ENCODE results near the gene RET.

RET gene

DNA sequence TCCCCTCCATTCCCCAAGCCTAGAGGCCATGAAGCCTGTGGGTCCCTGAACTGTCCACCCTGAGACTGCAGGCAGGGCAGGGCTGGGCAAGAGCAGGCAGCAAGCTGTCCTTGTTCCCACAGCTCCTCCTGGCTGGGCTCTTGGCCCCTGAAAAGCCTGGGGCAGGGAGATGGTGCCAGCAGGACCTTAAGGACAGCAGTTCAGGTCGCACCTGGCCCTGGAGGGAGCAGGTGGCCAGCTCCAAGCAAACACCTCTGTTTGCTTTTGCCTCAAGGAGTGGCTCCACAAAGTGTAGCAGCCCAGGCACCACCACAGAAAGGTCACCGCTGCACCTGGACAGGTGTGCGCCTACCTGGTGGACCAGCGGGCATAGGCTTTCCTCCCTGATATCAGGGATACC is 5.2 kb downstream of the RET start:
- TF ChIP-seq, protein P1, sequence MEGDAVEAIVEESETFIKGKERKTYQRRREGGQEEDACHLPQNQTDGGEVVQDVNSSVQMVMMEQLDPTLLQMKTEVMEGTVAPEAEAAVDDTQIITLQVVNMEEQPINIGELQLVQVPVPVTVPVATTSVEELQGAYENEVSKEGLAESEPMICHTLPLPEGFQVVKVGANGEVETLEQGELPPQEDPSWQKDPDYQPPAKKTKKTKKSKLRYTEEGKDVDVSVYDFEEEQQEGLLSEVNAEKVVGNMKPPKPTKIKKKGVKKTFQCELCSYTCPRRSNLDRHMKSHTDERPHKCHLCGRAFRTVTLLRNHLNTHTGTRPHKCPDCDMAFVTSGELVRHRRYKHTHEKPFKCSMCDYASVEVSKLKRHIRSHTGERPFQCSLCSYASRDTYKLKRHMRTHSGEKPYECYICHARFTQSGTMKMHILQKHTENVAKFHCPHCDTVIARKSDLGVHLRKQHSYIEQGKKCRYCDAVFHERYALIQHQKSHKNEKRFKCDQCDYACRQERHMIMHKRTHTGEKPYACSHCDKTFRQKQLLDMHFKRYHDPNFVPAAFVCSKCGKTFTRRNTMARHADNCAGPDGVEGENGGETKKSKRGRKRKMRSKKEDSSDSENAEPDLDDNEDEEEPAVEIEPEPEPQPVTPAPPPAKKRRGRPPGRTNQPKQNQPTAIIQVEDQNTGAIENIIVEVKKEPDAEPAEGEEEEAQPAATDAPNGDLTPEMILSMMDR (conservative IDR thresholded peaks at IDR 0.05; ENCODE audit: low read depth, low read length), result no peak
- no peaks in the 10 kb centered on the region for H3K36me3 ChIP-seq (ENCODE audit: insufficient read depth)
- H3K27me3 ChIP-seq (ENCODE audit: insufficient read depth, low read depth), result no peaks in the 10 kb centered on the region
- H3K4me1 ChIP-seq (ENCODE audit: low read depth, poor library complexity, severe bottlenecking), result no peaks in the 10 kb centered on the region
- H3K9ac ChIP-seq, result no peak overlapping the region
- H3K4me3 ChIP-seq (IDR thresholded peaks at IDR 0.05; ENCODE audit: insufficient read depth, low read depth, low read length), result no peak overlapping the region
- H4K20me1 ChIP-seq (ENCODE audit: insufficient read depth), result no peaks in the 10 kb centered on the region
- no peak overlapping the region for H2AFZ ChIP-seq (ENCODE audit: low read depth)
- H3K27ac ChIP-seq, result no peak overlapping the region
- H3K79me2 ChIP-seq (ENCODE audit: insufficient read depth, low read depth), result no peaks in the 10 kb centered on the region
- H3K4me2 ChIP-seq, result no peak overlapping the region

DNA sequence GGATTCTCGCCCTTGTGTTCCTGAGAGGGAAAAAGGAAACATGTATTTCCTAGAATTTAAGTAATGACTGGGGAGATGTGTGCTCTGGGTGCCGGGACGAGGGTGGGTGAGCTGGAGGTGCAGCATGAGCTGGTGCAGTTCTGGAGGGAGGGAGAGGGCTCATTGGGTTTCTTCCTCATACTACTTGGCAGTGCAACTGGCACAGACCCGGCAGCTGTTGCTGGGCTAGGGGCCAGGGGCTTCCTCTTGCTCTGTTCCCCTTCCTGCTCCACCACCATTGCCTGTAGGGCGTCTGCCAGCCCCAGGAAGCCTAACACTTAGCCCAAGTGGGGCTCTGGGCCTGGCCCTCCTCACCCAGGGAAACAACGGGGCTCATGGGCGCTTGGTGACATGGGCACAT is 5.9 kb downstream of the RET start:
- Histone ChIP-seq H2AFZ (ENCODE audit: low read depth) (no peak overlapping the region), H3K27me3 (ENCODE audit: insufficient read depth, low read depth) (no peaks in the 10 kb centered on the region), H3K4me1 (ENCODE audit: low read depth, poor library complexity, severe bottlenecking) (no peaks in the 10 kb centered on the region), H3K9ac (no peak overlapping the region), H3K4me3 (IDR thresholded peaks at IDR 0.05; ENCODE audit: insufficient read depth, low read depth, low read length) (no peak overlapping the region), H3K27ac (no peak overlapping the region), H3K79me2 (ENCODE audit: insufficient read depth, low read depth) (no peaks in the 10 kb centered on the region), H4K20me1 (ENCODE audit: insufficient read depth) (no peaks in the 10 kb centered on the region), H3K36me3 (ENCODE audit: insufficient read depth) (no peaks in the 10 kb centered on the region), H3K4me2 (no peak overlapping the region)
- TF ChIP-seq, protein P1 (conservative IDR thresholded peaks at IDR 0.05; ENCODE audit: low read depth, low read length), result no peak

DNA sequence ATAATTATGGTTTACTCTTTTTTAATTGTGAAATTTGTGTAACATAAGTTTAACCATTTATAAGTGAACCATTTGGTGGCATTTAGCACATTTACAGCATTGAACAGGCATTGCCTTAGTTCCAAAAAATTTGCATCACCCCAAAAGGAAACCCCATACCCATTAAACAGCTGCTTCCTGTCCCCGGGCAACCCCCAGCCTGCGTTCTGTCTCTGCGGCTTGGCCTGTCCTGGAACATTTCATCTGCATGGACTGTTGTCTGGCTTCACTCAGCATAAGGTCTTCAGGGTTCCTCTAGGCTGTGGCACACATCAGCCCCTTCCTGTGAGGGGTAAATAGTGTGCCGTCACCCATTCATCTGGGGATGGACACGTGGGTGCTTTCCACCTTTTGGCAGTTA is 6.9 kb downstream of the RET start:
- no peaks in the 10 kb centered on the region for H3K36me3 ChIP-seq (ENCODE audit: insufficient read depth)
- no peaks in the 10 kb centered on the region for H3K4me1 ChIP-seq (ENCODE audit: low read depth, poor library complexity, severe bottlenecking)
- no peaks in the 10 kb centered on the region for H3K27me3 ChIP-seq (ENCODE audit: insufficient read depth, low read depth)
- H3K79me2 ChIP-seq (ENCODE audit: insufficient read depth, low read depth), result no peaks in the 10 kb centered on the region
- no peak overlapping the region; the same call in 1 of the 2 replicates for H2AFZ ChIP-seq (ENCODE audit: low read depth)
- H3K4me2 ChIP-seq, result no peak overlapping the region
- TF ChIP-seq, protein P1 (conservative IDR thresholded peaks at IDR 0.05; ENCODE audit: low read depth, low read length), result no peak
- no peak overlapping the region for H3K27ac ChIP-seq
- H4K20me1 ChIP-seq (ENCODE audit: insufficient read depth), result no peaks in the 10 kb centered on the region
- no peak overlapping the region for H3K9ac ChIP-seq
- H3K4me3 ChIP-seq (IDR thresholded peaks at IDR 0.05; ENCODE audit: insufficient read depth, low read depth, low read length), result no peak overlapping the region

DNA sequence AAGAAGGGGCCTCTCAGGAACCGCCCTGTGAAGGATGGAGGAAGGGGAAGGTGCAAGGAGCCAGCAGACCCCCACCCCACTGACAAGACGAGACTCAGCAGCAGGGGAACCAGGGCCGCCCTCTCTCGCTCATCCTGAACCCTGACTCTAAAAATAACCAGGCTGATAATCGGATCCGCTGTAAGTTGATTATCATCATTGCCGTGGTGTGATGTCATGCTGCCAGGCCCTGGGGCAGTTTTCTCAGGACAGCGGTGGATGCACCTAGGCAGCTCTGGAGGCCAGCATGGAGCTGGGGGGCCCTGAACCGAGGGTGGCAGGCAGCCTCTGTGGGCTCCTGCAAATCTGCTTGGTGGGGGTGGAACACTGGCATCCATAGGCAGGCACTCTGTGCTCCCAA is 7.9 kb downstream of the RET start:
- H3K4me2 ChIP-seq, result no peak overlapping the region

More for the DNA sequence above, 7.9 kb downstream of the RET start:
- Histone ChIP-seq H3K4me3 (IDR thresholded peaks at IDR 0.05; ENCODE audit: insufficient read depth, low read depth, low read length) (no peak overlapping the region), H3K36me3 (ENCODE audit: insufficient read depth) (no peaks in the 10 kb centered on the region), H3K27ac (no peak overlapping the region), H4K20me1 (ENCODE audit: insufficient read depth) (no peaks in the 10 kb centered on the region), H3K79me2 (ENCODE audit: insufficient read depth, low read depth) (no peaks in the 10 kb centered on the region), H3K9ac (no peak overlapping the region), H3K4me1 (ENCODE audit: low read depth, poor library complexity, severe bottlenecking) (no peaks in the 10 kb centered on the region), H3K27me3 (ENCODE audit: insufficient read depth, low read depth) (no peaks in the 10 kb centered on the region), H2AFZ (ENCODE audit: low read depth) (no peak overlapping the region)
- TF ChIP-seq, protein P1 (conservative IDR thresholded peaks at IDR 0.05; ENCODE audit: low read depth, low read length), result no peak

Data from KMS-11 (cell line).